Measurements from ENCODE around the gene DSCAML1.

- TF ChIP-seq POLR2A (IDR thresholded peaks at IDR 0.05): no peak
- no peak for TF ChIP-seq CTCF (IDR thresholded peaks at IDR 0.05)
Measured at GRCh38 chr11:117532568-117532967, 264.4 kb downstream of the DSCAML1 start.
